Measurements from ENCODE around the gene ROMO1.
"Not testable (repeated sequence)": the region's sequence is repeated elsewhere in the genome, so short reads cannot be mapped to it uniquely, and the experiment has no call there.

The ROMO1 gene

GRCh38 chr20:35732644-35732982, 33.4 kb downstream of the ROMO1 start:
- DNase-seq: no peak

DNA sequence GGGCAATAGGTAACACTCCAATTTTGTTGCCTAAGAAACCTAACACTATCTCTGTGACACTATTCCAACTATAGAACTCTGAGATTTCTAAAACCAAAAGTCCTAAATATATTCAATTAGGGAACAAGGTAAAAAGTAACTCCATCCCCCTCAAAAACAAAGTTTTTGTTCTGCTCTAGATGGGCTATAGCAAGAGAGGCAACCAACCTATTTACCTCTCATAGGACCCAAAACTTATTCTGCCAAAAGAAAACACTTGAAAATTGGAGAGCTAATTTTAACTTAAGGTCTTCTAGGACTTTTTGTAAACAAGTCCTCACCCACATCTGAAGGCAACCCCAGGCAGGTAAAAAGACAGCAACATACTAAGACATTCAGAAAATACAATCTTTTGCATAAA, 35.2 kb downstream of the ROMO1 start:
- DNase-seq: no peak

DNA sequence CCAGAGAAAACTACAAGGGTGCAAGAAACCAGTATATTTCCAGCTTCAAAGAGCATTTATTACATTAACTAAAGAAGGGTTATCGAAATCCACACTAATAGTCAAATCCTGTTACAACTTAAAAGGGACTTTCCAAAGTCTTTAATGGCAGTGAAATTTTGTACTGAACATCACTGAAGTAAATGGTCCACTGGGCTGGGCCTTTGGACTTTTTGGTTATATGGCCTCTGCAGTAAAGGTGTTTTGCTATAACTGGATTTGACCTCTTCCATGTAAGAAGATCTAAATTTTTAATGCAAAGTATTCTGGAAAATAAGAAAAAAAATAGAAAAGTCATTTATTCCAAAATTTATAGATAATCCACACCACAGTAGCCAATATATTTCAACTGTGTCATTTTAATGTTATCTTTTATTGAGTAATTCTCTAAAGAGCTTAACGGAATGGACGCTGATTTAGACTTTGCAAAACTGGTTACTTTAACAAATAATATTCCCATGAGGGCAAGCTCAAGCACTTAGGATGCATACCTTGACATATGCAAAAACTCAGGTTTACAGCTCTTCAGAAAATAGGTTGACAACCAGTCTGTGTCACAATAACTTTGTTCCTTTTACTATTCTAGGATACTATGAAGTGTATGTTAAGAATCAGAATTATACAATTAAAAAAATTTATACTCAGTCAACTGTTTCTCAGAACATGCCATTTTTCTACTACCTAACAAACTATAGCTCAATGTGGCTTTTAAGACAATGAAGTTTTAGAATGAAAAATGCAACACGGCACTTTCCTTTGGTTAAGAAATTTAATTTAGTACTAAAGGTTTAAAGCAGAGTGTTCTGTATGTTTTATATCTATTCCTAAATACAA, 35.8 kb downstream of the ROMO1 start:
- DNase-seq: no peak

GRCh38 chr20:35735826-35736470, 36.7 kb downstream of the ROMO1 start:
- no peak for DNase-seq

- no peak for DNase-seq
Observed at GRCh38 chr20:35737865-35738333, 38.7 kb downstream of the ROMO1 start.

DNA sequence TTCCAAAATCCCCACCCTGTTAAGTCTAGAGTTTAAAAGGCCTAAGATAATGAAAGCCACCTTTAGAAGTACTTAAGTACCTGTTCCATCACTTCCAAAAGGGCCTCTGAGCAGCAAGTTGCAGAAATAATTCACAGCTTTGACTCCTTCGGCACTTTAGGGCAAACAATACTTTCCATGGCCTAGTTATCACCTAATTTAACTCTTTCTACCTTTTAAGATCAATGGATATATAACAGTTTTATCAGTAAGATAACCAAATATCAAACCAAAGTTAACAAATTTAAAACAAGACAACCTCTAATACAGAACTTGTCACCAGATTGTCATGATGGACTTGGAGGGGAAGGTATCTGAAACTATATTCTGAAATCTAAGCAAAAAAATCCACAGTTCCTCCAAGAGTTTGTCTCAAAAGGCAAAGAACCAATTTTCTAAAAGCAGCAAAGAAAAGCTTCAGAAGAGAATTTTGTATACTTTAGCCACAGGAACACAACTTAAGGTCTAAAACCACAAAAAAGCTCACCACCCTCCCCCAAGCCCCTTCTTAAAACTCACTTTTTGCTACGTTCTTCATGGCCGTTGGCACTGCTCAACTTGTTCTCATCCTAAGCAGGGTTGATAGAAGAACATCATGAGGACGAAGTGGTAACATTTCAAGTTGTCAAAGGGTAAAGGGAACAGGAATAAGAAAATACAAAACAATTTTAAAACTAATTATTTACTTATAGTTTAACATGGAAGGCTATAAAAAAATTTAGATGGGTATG, 39.4 kb downstream of the ROMO1 start:
- no peak for DNase-seq

DNA sequence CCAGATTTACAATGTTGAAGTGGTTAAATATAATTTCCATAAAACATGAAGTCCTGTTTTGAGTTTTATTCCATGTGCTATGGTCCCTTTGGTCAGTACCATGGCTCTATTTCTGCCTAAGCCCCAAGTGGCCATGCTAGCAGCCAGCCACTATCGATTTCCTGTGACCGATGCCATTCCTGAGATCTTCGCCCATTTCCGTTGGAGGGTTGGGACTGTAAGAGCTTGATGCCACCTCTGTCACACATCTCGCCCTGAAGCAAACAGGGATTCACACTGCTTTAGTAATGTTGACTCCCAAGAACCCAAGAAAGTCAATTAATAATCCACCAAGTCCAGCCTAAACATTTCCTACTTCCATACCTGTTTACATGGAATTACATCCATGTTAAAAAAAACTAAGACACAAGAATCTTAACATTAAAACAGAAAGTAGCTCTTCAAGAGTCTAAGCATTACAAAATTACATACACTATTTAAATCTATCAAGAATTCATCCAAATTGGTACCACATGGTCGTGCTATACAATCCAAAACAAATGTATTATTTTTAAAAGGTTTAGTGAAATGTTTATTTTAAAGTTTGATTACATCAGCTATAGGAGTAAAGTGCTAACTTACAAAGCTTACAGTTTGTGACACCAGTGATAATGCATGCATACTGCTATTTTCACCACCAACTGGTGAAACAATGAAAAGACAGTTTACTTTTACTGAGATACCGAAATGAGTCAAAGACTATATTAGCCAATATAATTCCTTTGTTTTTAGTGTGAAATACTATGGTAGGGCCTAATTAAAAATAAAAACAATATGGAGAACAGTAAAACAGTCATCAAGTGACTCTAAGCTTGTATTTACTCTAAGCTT, 40.3 kb downstream of the ROMO1 start:
- DNase-seq: peak; percentile 61

- peak; percentile 100 for DNase-seq
Observed at GRCh38 chr20:35741892-35742740, 42.9 kb downstream of the ROMO1 start, which contains the start of gene RBM39. RBM39 (minus strand) TSS chr20:35742260; CDS start chr20:35740874, 1,386 bp downstream.

GRCh38 chr20:35742741-35743523, 43.7 kb downstream of the ROMO1 start:
- peak; percentile 78 for DNase-seq

DNA sequence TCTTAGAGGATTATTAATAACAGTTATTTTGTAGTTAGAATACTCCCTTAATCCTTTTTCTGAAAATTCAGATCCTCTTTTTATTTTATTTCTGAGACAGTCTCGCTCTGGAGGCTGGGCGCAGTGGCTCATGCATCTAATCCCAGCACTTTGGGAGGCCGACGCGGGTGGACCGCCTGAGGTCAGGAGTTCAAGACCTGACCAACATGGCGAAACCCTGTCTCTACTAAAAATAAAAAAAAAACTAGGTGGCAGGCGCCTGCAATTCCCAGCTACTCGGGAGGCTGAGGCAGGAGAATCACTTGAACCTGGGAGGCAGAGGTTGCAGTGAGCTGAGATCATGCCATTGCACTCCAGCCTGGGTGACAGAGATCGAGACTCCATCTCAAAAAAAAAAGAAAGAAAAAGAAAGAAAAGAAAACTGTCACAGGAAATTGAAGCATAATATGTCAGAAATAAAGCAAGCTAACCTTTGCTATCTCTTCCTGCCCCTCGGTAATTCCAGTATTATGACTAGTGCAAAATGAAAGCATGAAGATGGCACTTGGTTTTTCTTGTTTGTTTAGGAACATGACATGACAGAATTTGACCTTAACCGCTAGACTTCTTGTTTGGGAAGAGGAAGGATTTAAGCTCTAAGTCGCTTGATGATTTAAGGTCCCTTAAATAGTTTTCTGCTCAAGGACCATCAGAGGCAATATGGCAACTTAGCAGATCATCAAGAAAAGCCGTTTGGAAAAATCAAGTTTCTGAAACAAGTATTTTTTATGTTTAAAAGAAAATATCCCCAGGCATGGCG, 44.7 kb downstream of the ROMO1 start:
- peak; percentile 80 for DNase-seq

DNA sequence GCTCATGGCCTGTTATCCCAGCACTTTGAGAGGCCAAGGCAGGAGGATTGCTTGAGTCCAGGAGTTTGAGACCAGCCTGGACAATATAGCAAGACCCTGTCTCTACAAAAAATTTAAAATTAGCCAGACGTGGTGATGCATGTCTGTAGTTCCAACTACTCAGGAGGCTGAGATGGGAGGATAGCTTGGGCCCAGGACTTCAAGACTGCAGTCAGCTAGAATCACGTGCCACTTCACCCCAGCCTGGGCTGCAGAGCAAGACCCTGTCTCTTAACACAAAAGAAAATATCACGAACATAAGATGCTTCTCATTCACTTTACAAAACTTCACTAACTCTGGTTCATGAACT, 45.3 kb downstream of the ROMO1 start:
- not testable (repeated sequence) for DNase-seq
